ES-I3 (cell line): ENCODE measurements around the gene NDUFA13.

Experiments used
- H3K36me3 ChIP-seq: 2 replicates; pipeline ENCODE4 v1.6.1; 2013; ENCODE audit warnings: mild to moderate bottlenecking, low read length, control low read depth, moderate library complexity; ENCODE audit not compliant: insufficient read depth
- H3K4me1 ChIP-seq: 2 replicates; pipeline ENCODE4 v1.6.1; 2013; ENCODE audit warnings: mild to moderate bottlenecking, control low read depth, low read length; ENCODE audit not compliant: insufficient read depth
- H3K9ac ChIP-seq: 2 replicates; pipeline ENCODE4 v1.6.1; 2013; ENCODE audit warnings: low read depth, mild to moderate bottlenecking, low read length, moderate library complexity
- H3K9me3 ChIP-seq: 2 replicates; pipeline ENCODE4 v1.6.1; 2013; ENCODE audit warnings: mild to moderate bottlenecking, low read length, moderate library complexity; ENCODE audit not compliant: control insufficient read depth, insufficient read depth

NDUFA13 gene

DNA sequence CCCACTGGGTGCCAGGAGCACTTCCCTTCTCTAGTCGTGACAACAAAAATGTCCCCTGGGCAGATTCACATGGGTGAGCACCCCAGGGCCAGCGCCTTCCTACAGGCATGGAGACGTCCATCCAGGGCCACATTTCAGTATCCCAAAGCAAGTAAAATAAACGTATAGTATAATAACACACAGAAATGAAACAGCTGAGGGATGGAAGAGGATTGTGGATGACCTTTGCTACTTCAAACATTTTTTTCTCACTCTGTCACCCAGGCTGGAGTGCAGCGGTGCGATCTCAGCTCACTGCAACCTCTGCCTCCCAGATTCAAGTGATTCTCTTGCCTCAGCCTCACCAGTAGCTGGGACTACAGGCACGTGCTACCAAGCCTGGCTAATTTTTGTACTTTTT, 50.3 kb downstream of the NDUFA13 start:
- Histone ChIP-seq H3K36me3 (no peaks in the 10 kb centered on the region; the same call in 1 of the 2 replicates), H3K4me1 (no peaks in the 10 kb centered on the region), H3K9ac (no peak overlapping the region), H3K9me3 (no peaks in the 10 kb centered on the region)

- H3K36me3 ChIP-seq = no peaks in the 10 kb centered on the region; the same call in 1 of the 2 replicates
- H3K4me1 ChIP-seq = no peaks in the 10 kb centered on the region
- H3K9ac ChIP-seq = no peak overlapping the region
- H3K9me3 ChIP-seq = no peaks in the 10 kb centered on the region
Measured at GRCh38 chr19:19567391-19567790, 51.4 kb downstream of the NDUFA13 start.

- H3K36me3 ChIP-seq = no peaks in the 10 kb centered on the region; the same call in 1 of the 2 replicates
- no peaks in the 10 kb centered on the region for H3K9me3 ChIP-seq
Measured at GRCh38 chr19:19568802-19569756, 53.1 kb downstream of the NDUFA13 start.

DNA sequence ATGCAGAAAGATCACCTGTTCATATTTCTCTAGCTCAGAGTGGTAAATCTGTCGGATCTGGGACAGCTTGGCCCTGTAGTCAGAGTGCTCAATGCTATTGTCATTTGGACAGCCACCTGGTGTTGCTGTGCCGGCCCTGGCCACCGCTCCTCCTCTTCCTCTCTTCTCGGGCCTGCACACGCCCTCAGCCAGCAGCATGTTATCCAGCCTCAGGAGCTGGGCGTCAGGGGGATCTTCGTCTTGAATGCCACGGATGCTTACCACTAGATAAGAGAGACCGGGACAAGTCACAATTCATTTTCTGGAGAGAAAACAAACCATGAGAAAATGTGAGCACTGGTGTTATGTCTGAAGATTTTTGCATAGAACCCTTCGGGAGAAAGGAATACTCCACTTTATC, 54.5 kb downstream of the NDUFA13 start:
- Histone ChIP-seq H3K9ac (no peak overlapping the region), H3K9me3 (no peaks in the 10 kb centered on the region), H3K36me3 (no peaks in the 10 kb centered on the region; the same call in 1 of the 2 replicates), H3K4me1 (peaks cover under 1% of the 10 kb centered on the region)

More at GRCh38 chr19:19568802-19569756, 53.1 kb downstream of the NDUFA13 start:
- Histone ChIP-seq H3K4me1 (no peaks in the 10 kb centered on the region), H3K9ac (no peak overlapping the region)

DNA sequence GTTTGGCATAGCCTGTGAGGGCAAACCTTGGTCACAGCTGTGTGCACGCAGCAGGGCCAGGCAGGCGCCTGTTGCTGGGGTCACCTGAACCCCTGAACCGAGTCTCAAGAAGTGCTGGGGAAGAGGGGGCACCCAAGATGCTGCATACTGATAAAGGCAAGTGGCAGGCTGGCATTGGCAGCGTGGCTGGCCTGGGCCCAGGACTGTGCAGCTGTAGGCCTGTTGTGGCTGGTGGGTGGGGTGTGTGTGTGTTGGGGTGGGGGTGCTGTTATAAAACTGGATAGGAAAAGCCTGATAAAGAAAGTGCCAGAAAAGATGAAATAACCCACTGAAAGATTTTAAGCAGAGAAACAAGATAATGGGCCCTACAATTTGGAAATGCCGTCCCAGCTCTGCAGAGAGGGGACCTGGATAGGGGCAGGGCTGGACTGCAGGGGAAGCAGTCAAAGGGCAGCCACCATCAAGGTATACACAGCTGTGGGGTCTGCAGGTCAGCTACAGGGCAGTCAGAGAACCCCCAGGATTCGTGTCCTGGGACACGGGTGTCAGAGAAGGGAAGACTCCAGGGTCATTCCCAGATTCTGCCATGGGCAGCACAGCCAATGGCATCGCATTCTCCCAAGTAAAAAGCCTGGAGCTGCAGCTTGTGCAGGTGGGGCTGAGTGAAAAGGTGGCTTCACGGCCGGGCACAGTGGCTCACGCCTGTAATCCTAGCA, 55.2 kb downstream of the NDUFA13 start:
- Histone ChIP-seq H3K9me3 (no peaks in the 10 kb centered on the region), H3K9ac (no peak overlapping the region), H3K4me1 (peaks cover 4% of the 10 kb centered on the region), H3K36me3 (no peaks in the 10 kb centered on the region; the same call in 1 of the 2 replicates)

DNA sequence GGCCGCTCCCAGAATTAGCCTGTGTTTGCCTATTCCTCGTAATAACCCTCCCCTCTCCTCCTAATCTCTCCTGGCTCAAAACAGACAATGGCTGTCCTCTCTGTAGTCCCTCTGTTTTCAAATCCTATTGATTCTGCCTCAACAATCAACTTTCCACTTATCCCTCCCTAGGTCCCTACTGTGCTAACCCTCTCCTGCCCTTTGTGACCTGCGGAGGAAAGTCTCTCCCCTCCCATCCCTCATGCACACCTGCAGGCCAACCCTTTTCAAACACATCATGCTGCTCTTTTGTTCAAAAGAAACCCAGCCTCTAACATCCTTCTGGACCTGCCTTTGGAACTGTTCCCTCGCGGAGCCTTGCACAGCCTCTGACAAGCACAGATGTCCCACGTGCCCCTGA, 59.4 kb downstream of the NDUFA13 start:
- H3K4me1 ChIP-seq = peaks cover 4% of the 10 kb centered on the region
- no peak overlapping the region for H3K9ac ChIP-seq
- H3K9me3 ChIP-seq = no peaks in the 10 kb centered on the region
- H3K36me3 ChIP-seq = no peaks in the 10 kb centered on the region
